Fibroblast of upper back skin (primary cell): Measurements from ENCODE around the gene AKAP1.

Experiments used
- DNase-seq: peaks from one replicate; pipeline ENCODE4 v3.0.0-alpha.2; 2013

The AKAP1 gene

DNA sequence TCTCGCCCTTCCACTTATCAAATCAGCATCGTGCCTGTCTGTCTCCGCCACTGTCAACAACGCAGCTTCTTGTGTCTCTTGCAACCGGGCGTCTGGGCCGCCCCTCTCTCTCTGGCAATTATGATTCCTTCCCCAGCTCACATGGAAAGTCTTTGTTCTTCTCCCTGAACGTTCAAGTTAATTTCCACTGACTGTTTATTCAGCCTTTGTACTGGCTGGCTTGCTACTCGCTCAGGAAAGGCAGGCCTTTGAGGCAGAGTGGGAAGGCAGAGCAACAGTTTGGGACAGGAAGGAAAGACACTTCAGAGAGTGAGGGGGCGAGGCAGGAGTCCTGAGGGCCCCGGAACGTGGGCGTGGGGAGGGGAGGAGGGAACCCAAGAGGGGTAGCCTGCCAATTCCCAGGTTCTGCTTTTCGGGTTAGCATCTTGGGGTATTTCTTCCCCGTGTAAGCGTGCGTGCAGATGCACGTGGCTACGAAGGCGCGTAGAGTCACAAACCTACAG, 50.8 kb downstream of the AKAP1 start:
- DNase-seq: no peak

- no peak for DNase-seq
These were observed 51.3 kb downstream of the AKAP1 start for GRCh38 chr17:57136355-57136754.

DNA sequence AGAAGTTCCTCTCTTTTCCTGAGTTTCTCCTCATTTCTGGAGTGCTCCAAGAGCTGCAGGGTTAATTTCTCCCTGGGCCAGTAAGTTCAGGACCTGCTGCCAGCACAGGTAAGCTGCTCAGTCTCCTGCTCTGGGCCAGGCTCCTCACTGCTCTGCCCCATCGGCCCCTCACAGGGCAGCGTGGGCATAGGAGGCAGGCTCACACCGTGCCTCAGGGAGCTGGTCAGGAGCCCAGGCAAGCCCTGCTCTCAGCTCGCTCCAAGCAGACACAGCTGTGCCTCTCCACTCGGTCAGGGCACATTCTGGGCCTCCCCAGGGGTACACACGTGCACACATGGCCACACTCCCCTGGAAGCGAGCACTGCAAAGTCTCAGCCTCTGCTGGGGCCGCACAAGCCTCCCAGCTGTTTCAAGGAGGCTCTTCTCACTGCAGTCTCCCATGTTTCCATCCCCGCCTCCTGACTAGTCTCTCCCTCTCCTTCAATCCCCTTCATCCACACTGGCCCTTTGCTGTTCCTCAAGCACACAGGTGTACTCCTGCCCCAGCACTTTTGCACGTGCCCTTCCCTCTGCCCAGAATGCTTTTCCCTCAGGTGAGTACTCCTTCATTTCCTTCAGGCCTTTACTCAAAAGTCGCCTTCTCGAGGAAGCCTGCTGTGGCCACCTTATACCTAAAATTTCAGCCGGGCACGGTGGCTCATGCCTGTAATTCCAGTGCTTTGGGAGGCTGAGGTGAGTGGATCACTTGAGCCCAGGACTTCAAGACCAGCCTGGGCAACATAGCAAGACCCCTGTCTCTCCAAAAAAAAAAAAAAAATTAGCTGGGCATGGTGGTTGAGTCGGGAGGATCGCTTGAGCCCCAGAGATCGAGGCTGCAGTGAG, 53.2 kb downstream of the AKAP1 start:
- no peak for DNase-seq

GRCh38 chr17:57138956-57139576, 54.0 kb downstream of the AKAP1 start:
- no peak for DNase-seq

DNA sequence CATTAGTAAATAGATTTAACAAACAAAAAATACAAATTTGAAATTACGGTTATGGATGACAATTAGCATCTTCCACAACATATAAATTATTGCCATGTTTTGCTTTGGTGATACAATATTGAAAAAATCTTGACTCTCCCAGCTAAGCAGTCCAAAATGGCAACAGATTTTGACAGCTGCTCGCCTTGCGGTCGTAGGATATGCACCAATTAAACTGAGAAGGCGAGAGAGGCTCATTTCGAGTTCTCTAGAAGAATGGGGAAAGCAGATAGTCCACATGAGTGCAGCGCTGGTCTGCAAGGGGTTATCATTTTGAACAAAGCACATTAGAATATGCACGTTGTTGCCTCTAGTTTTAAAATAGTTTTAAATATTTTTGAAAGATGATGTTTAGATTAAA, 55.3 kb downstream of the AKAP1 start:
- no peak for DNase-seq

- DNase-seq: no peak
These were observed 57.9 kb downstream of the AKAP1 start for GRCh38 chr17:57142925-57143324.

- no peak for DNase-seq
These were observed 58.3 kb downstream of the AKAP1 start for GRCh38 chr17:57143361-57143760.

GRCh38 chr17:57143919-57144318, 58.9 kb downstream of the AKAP1 start:
- no peak for DNase-seq

DNA sequence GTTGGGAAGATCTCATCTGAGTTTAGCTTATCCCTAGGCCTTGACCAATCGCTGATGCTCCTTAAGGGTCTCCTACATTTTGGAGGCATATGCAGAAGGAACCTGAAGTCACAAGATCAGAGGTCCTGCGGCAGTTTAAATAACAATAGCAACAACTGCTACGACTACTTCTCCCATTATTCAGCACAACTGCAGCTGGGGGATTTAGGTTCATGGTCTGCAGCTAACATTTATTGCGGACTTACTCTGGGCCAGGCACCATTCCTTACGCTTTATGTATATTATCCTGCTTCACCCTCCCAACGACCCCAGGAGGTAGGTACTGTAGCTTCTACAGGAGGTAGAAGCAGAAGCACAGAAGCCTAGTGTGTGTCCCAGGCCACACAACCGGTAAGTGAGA, 59.5 kb downstream of the AKAP1 start:
- no peak for DNase-seq

DNA sequence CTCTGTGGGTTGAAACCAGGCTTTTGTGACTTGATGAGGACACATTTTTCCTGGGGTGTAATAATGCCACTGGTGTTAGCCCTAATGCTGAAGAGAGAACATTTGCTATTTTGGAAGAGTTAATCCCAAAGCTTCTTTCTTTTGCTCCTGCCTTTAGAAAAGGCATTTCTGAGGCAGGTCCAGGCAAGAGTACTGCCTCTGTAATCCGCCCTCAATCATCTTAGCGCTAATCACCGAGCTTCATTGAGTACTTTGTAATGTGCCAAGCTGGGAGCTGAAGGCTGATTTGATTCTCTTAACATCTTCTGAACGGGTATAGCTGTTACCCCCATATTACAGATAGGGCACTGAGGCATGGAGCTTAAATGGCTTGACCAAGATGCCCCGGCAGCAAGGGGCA, 60.3 kb downstream of the AKAP1 start:
- no peak for DNase-seq

DNA sequence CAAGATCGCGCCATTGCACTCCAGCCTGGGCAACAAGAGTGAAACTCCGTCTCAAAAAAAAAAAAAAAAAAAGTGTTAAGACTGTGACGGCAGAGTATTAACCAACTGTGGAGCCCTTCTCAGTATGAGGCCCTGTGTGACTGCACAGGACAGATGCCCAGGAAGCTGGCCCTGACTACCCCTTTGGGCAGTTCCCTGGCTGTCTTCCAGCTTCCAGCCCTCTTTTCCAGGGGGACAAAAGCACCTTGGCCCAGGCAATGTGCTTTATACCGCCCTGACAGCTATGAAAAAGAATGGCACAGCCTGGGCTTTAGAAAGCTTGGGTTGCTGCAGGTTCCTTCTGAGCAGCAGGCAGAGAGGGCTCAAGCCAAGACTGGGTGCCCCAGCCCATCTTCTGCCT, 61.2 kb downstream of the AKAP1 start:
- DNase-seq: no peak

GRCh38 chr17:57151798-57152197, 66.8 kb downstream of the AKAP1 start:
- DNase-seq: no peak

DNA sequence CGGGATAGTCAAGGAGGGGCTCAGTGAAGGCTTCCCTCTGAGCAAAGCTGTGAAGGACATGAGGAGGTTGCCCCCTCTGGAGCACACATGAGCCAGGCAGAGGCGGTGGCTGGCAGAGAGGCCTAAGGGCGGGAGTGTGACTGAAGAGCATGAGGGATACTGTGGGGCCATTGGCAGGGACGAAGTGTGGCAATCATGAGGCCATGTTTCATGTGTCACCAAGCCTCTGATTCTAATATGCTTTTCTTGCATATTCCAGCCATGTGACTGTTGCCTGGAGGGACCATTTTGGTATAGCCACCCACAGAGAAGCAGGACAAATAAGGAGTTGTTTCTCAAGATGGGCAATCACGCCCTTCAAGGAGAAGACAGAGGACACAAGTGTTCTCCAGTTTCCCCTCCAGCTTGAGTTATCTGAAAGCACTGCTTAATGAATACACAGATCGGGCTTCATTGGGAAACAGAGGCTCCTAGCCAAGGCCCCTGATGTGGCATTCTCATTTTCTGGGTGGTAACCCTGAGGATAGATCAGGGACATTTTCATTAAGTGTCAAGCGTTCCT, 68.0 kb downstream of the AKAP1 start:
- DNase-seq: no peak

- no peak for DNase-seq
These were observed 69.9 kb downstream of the AKAP1 start for GRCh38 chr17:57154921-57155320.

- peak; percentile 10 for DNase-seq
These were observed 73.3 kb downstream of the AKAP1 start for GRCh38 chr17:57158325-57158724.

DNA sequence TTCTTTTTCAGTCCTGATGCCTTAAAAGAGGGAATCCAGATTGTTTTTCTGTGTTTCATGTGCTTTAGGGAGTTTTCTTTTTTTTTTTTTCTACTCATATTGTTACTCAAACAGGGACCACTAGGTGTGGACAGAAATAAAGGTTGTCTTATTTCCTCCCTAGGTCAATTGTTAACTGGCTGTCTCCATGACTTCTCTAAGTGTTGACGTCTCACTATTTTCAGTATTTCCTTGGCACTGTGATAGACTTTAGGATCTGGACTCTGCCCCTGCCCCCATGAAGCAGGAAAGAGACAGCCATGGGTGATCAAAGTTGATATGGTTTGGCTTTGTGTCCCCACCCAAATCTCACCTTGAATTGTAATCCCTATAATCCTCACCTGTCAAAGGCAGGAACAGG, 73.7 kb downstream of the AKAP1 start:
- no peak for DNase-seq

DNA sequence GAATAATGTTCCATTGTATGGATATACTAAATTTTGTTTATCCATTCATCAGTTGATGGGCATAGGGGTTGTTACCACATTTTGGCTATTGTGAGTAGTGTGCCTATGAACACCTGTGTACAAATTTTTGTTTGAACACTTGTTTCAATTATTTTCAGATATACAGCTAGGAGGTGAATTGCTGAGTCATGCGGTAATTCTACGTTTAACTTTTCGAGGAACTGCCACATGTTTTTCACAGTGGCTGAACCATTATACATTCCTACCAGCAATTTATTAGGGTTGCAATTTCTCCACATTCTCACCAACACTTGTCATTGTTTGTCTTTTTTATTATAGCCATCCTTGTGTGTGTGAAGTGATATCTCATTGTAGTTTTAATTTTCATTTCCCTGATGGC, 75.6 kb downstream of the AKAP1 start:
- no peak for DNase-seq

- no peak for DNase-seq
These were observed 79.8 kb downstream of the AKAP1 start for GRCh38 chr17:57164814-57165213.

GRCh38 chr17:57165754-57166153, 80.7 kb downstream of the AKAP1 start:
- DNase-seq: no peak

GRCh38 chr17:57166803-57167202, 81.8 kb downstream of the AKAP1 start:
- DNase-seq: no peak

GRCh38 chr17:57168695-57169094, 83.6 kb downstream of the AKAP1 start:
- no peak for DNase-seq

DNA sequence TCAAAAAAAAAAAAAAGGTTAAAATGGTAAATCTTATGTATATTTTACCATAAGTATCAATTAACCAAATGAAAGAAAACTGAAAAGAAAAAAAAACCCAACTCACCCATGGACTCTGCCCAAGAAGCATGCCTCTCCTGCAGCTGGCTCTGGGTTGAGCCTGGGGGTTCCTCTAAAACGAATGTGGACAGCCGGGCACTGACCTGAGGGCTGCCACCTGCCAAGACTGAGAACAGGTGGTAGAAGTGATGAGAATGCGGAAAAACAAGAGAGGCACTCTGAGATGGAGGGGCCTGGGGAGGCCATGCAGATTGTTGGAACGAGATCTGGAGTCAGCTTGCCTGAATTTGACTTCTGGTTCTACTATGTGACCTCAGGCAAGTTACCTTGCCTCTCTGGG, 85.8 kb downstream of the AKAP1 start:
- DNase-seq: no peak
